Endodermal cell (in vitro differentiated cells): ENCODE data around the gene ZMPSTE24. TPM values are rescaled to one million over a fixed set of nuclear protein-coding genes. Genes with fewer than 3 reads are reported as not detected.

ENCODE experiments used
- DNase-seq: peaks from one replicate; pipeline ENCODE4 v3.0.0-alpha.2; 2017
- H3K27ac ChIP-seq: 2 replicates; pipeline ENCODE4 v1.5.1; 2013; ENCODE audit warnings: mild to moderate bottlenecking, low read depth, low read length, moderate library complexity
- H3K27me3 ChIP-seq: 2 replicates; pipeline ENCODE4 v1.6.1; 2013; ENCODE audit warnings: mild to moderate bottlenecking, low read length, moderate library complexity; ENCODE audit not compliant: insufficient read depth, control insufficient read depth, poor library complexity, severe bottlenecking
- H3K36me3 ChIP-seq: 2 replicates; pipeline ENCODE4 v1.7.0; 2013; ENCODE audit warnings: mild to moderate bottlenecking, low read length, moderate library complexity; ENCODE audit not compliant: control insufficient read depth, insufficient read depth
- H3K4me1 ChIP-seq: one replicate; pipeline ENCODE4 v1.7.0; 2013; ENCODE audit warnings: low read length; ENCODE audit not compliant: control insufficient read depth, insufficient read depth
- H3K4me3 ChIP-seq: 2 replicates; pipeline ENCODE4 v1.5.1; 2013; ENCODE audit warnings: mild to moderate bottlenecking, low read length, moderate library complexity
- H3K9ac ChIP-seq: 2 replicates; pipeline ENCODE4 v1.6.1; 2013; ENCODE audit warnings: mild to moderate bottlenecking, low read length, moderate library complexity; ENCODE audit not compliant: poor library complexity, severe bottlenecking; ENCODE audit errors: extremely low read depth
- H3K9me3 ChIP-seq: 2 replicates; pipeline ENCODE4 v1.6.1; 2013; ENCODE audit warnings: mild to moderate bottlenecking, low read length, moderate library complexity; ENCODE audit not compliant: control insufficient read depth
- H3K27ac Mint-ChIP-seq: 2 replicates; pipeline ENCODE4 v1.8.0; 2020; ENCODE audit warnings: mixed read lengths
- H3K27me3 Mint-ChIP-seq: 2 replicates; pipeline ENCODE4 v1.8.0; 2021; ENCODE audit warnings: mild to moderate bottlenecking, mixed read lengths; ENCODE audit not compliant: insufficient read depth
- H3K36me3 Mint-ChIP-seq: 2 replicates; pipeline ENCODE4 v1.8.0; 2020; ENCODE audit warnings: low read depth, mixed read lengths
- H3K4me1 Mint-ChIP-seq: 2 replicates; pipeline ENCODE4 v1.8.0; 2020; ENCODE audit warnings: mixed read lengths
- H3K4me3 Mint-ChIP-seq: 2 replicates; pipeline ENCODE4 v1.8.0; 2020; ENCODE audit warnings: mild to moderate bottlenecking, moderate library complexity, mixed read lengths
- H3K9me3 Mint-ChIP-seq: 2 replicates; pipeline ENCODE4 v1.8.0; 2020; ENCODE audit warnings: mild to moderate bottlenecking, mixed read lengths
- WGBS, 2 experiments: methylation state at CpG; one replicate each; pipeline versions ENCODE4 v1.1.5 to v1.1.7; 2013; ENCODE audit warnings: missing lambda C conversion rate in 2 of 2, mixed read lengths in 1 of 2; ENCODE audit not compliant: insufficient coverage in 1 of 2, insufficient read length in 1 of 2; 5-methylcytosine and 5-hydroxymethylcytosine counted together
- total RNA-seq, 2 donors: library from RNA; stranded (reverse); fragmentation: NEBNext Ultra II Directional in 1 of 2; extraction: Animal tissue kit (Norgen Biotek cat#: 25700) in 1 of 2; gene quantifications; 2 replicates in 1 of 2; 3 replicates in 1 of 2; pipeline ENCODE4 v1.2.1, GENCODE V29; 2021
- TF ChIP-seq, protein P1 (sequence below): fragments of 200-600 bp; sonication (generic); conservative IDR thresholded peaks from 2 replicates; pipeline ENCODE4 v1.5.0; 2021; ENCODE audit warnings: antibody characterized with exemption, mild to moderate bottlenecking

Gene ZMPSTE24
- total RNA-seq, 2 donors from 2014 or later, result 41.4 to 42.4 TPM

DNA sequence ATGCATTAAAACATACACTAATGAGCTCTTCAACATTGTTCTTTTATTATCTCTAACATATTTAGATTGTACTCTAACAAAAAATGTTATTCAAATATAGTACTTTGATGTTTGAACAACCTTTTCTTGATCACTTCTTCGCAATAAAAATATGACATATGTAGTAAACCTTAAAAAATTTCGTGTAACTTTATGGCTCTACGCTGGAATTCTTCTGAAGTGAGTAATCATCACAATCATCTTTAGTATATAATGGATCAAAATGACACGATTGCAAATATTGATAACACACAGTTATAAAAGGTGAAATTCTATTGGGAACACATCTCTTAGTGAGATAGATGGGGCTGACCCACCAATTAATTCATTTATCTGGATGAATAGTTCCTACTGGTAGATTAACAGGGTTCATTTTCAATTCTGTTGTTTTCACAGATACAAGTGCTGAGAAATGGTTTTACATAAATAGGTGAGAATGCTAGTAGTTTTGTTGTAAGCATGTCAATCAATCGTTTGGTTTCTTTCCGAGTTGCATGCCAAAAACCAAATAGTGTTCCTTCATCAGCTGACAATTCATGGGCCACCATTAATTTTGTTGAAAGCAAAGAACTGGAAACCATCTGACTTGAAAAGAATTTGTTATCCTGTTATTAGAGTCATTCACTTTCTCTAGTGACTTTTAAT lies 1.5 kb upstream of the ZMPSTE24 start:
- Mint-ChIP-seq H3K4me3 (peak overlapping the region; percentile 88), H3K9me3 (no peaks in the 10 kb centered on the region), H3K27me3 (no peaks in the 10 kb centered on the region), H3K27ac (peak overlapping the region; percentile 98), H3K4me1 (peaks cover 5% of the 10 kb centered on the region), H3K36me3 (peaks cover 18% of the 10 kb centered on the region)
- Histone ChIP-seq H3K36me3 (peaks cover 20% of the 10 kb centered on the region), H3K27me3 (no peaks in the 10 kb centered on the region), H3K4me3 (peak overlapping the region; percentile 94), H3K9ac (peak overlapping the region; percentile 90), H3K4me1 (no peaks in the 10 kb centered on the region), H3K27ac (no peak overlapping the region), H3K9me3 (no peaks in the 10 kb centered on the region)
- 87 to 92% methylated on average over 2 to 6 of the region's 6 CpGs for WGBS, 2 experiments
- TF ChIP-seq, protein P1, sequence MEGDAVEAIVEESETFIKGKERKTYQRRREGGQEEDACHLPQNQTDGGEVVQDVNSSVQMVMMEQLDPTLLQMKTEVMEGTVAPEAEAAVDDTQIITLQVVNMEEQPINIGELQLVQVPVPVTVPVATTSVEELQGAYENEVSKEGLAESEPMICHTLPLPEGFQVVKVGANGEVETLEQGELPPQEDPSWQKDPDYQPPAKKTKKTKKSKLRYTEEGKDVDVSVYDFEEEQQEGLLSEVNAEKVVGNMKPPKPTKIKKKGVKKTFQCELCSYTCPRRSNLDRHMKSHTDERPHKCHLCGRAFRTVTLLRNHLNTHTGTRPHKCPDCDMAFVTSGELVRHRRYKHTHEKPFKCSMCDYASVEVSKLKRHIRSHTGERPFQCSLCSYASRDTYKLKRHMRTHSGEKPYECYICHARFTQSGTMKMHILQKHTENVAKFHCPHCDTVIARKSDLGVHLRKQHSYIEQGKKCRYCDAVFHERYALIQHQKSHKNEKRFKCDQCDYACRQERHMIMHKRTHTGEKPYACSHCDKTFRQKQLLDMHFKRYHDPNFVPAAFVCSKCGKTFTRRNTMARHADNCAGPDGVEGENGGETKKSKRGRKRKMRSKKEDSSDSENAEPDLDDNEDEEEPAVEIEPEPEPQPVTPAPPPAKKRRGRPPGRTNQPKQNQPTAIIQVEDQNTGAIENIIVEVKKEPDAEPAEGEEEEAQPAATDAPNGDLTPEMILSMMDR, result no peak
- no peak for DNase-seq

DNA sequence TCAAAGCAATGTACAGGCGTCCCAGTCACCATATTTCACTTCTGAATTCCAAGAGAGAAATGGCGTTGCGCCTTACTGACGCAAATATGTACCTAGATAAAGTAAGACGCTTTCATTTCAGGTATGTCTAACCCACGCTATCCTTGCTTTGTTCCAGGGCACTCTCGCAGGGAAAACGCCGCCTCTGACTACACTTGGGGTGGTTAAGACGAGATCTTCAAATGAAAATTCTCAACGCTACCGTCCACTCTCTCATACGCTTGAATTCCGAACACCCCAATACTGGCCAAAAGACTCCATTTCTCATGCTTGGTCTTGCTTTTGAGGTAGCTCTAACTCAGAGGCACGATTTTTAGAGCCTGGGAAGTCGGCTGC lies 736 bp upstream of the ZMPSTE24 start:
- H3K27ac Mint-ChIP-seq, result peak overlapping the region; percentile 98
- H3K4me1 ChIP-seq, result no peaks in the 10 kb centered on the region
- H3K36me3 Mint-ChIP-seq, result peaks cover 24% of the 10 kb centered on the region
- no peaks in the 10 kb centered on the region for H3K27me3 ChIP-seq
- TF ChIP-seq, protein P1, result no peak
- DNase-seq, result no peak
- H3K27ac ChIP-seq, result peak overlapping the region; percentile 82
- peak overlapping the region; percentile 94 for H3K4me3 ChIP-seq
- no peaks in the 10 kb centered on the region for H3K9me3 ChIP-seq
- H3K9ac ChIP-seq, result peak overlapping the region; percentile 90
- peak overlapping the region; percentile 88 for H3K4me3 Mint-ChIP-seq
- 1% methylated on average over 16 of the region's 16 CpGs for WGBS, 2 experiments
- H3K9me3 Mint-ChIP-seq, result no peaks in the 10 kb centered on the region
- H3K27me3 Mint-ChIP-seq, result no peaks in the 10 kb centered on the region
- H3K36me3 ChIP-seq, result peaks cover 28% of the 10 kb centered on the region
- H3K4me1 Mint-ChIP-seq, result peaks cover 5% of the 10 kb centered on the region

DNA sequence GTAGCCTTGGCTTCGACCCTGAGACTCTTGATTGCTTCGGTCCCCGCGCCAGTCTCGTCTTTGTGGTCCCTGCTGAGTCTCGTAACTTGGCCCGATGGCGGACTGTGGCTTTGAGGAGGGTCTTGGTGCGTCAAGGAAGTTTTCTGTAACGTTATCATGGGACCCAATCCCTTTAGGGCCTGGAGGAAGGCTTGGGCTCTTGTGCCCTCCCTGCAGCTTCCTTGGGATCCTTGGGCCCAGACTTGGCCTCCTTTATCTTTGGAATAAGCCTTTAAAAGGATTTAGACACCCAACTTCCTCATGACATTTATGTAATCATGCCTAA lies 371 bp downstream of the ZMPSTE24 start:
- H3K27me3 Mint-ChIP-seq, result no peaks in the 10 kb centered on the region
- Histone ChIP-seq H3K9ac (peak overlapping the region; percentile 54), H3K4me3 (peak overlapping the region; percentile 94), H3K27me3 (no peaks in the 10 kb centered on the region), H3K36me3 (peaks cover 38% of the 10 kb centered on the region), H3K4me1 (no peaks in the 10 kb centered on the region), H3K9me3 (no peaks in the 10 kb centered on the region), H3K27ac (no peak overlapping the region)
- H3K9me3 Mint-ChIP-seq, result no peaks in the 10 kb centered on the region
- H3K27ac Mint-ChIP-seq, result peak overlapping the region; percentile 97
- peaks cover 5% of the 10 kb centered on the region for H3K4me1 Mint-ChIP-seq
- peaks cover 32% of the 10 kb centered on the region for H3K36me3 Mint-ChIP-seq
- no peak for DNase-seq
- TF ChIP-seq, protein P1, result no peak
- WGBS, 2 experiments, result 0 to 1% methylated on average over 6 to 10 of the region's 10 CpGs
- H3K4me3 Mint-ChIP-seq, result peak overlapping the region; percentile 88
